DND-41 (cell line): ENCODE results near the gene TSSK6.

Experiments used
- CTCF ChIP-seq: IDR thresholded peaks from 2 replicates; pipeline ENCODE4 v1.5.1; 2012; ENCODE audit warnings: borderline replicate concordance, low read length, moderate library complexity, mild to moderate bottlenecking; ENCODE audit not compliant: poor library complexity, severe bottlenecking; ENCODE audit errors: extremely low read depth
- EZH2 ChIP-seq: IDR thresholded peaks from 3 replicates; pipeline ENCODE4 v1.6.1; 2012; ENCODE audit warnings: borderline replicate concordance, low read depth, mild to moderate bottlenecking, moderate library complexity, low read length, inconsistent platforms; ENCODE audit not compliant: severe bottlenecking

GRCh38 chr19:19466201-19466600, 49.1 kb downstream of the TSSK6 start:
- TF ChIP-seq CTCF (no peak), EZH2 (no peak)
